Measurements from ENCODE around the gene LCE1C.

DNA sequence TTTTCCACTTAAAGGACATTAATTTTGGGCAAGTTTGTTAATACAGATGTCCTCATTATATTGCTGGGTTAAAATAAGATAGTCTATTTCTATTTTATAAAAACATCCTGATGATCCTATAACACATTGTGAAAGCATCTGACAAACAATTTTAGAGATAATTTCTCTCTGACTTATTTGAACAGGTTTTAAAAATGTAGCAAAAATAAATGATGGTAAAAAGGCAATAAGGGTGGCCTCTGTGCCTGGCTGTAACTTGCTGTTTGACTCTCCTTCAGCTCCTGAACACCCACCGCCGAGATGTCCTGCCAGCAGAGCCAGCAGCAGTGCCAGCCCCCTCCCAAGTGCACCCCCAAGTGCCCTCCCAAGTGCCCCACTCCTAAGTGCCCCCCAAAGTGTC lies 20.7 kb upstream of the LCE1C start, which contains the start of gene LCE1A:
- no peak for TF ChIP-seq EP300 (IDR thresholded peaks at IDR 0.05; ENCODE audit: low read length)
- TF ChIP-seq CTCF (IDR thresholded peaks at IDR 0.05 in 2 of 3, conservative IDR thresholded peaks at IDR 0.05 in 1 of 3; ENCODE audit: insufficient read depth in 2 of 3, low read depth in 1 of 3, low read length in 3 of 3), result no peak
- TF ChIP-seq CBX5 (IDR thresholded peaks at IDR 0.05; ENCODE audit: borderline replicate concordance, low read depth), result no peak
- TF ChIP-seq CBX8 (IDR thresholded peaks at IDR 0.05; ENCODE audit: borderline replicate concordance, extremely low read depth, low read depth, low read length, poor library complexity, severe bottlenecking), result no peak
- TF ChIP-seq KLF13 (tag; IDR thresholded peaks at IDR 0.05; ENCODE audit: borderline replicate concordance, low read depth), result no peak
- TF ChIP-seq KLF1 (tag; IDR thresholded peaks at IDR 0.05), result no peak
- TF ChIP-seq MXI1 (IDR thresholded peaks at IDR 0.05; ENCODE audit: low read depth, low read length), result no peak
- TF ChIP-seq POLR2A (conservative IDR thresholded peaks at IDR 0.05), result no peak
- no peak for TF ChIP-seq SNIP1 (IDR thresholded peaks at IDR 0.05; ENCODE audit: low read depth)
- TF ChIP-seq, protein P1, sequence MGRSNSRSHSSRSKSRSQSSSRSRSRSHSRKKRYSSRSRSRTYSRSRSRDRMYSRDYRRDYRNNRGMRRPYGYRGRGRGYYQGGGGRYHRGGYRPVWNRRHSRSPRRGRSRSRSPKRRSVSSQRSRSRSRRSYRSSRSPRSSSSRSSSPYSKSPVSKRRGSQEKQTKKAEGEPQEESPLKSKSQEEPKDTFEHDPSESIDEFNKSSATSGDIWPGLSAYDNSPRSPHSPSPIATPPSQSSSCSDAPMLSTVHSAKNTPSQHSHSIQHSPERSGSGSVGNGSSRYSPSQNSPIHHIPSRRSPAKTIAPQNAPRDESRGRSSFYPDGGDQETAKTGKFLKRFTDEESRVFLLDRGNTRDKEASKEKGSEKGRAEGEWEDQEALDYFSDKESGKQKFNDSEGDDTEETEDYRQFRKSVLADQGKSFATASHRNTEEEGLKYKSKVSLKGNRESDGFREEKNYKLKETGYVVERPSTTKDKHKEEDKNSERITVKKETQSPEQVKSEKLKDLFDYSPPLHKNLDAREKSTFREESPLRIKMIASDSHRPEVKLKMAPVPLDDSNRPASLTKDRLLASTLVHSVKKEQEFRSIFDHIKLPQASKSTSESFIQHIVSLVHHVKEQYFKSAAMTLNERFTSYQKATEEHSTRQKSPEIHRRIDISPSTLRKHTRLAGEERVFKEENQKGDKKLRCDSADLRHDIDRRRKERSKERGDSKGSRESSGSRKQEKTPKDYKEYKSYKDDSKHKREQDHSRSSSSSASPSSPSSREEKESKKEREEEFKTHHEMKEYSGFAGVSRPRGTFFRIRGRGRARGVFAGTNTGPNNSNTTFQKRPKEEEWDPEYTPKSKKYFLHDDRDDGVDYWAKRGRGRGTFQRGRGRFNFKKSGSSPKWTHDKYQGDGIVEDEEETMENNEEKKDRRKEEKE (IDR thresholded peaks at IDR 0.05; ENCODE audit: borderline replicate concordance in 1 of 2, control insufficient read depth in 1 of 2, low read depth in 2 of 2, low read length in 1 of 2), result no peak
- no peak for TF ChIP-seq REST (IDR thresholded peaks at IDR 0.05; ENCODE audit: borderline replicate concordance)
- TF ChIP-seq REST (CRISPR knock-in tag; IDR thresholded peaks at IDR 0.05; ENCODE audit: low read depth), result no peak

Measured in K562 (cell line).